SK-N-SH (cell line): ENCODE results near the gene GRIK1. TPM values are rescaled to one million over a fixed set of nuclear protein-coding genes. Genes with fewer than 3 reads are reported as not detected.

Source experiments
- CTCF ChIA-PET: fragments of 300-600, 350-600 bp; formaldehyde crosslinking; extraction: SDS; loops from one replicate; lab custom pipeline; 2021; lab: Yijun Ruan, JAX
- POLR2A ChIA-PET: fragments of 350-600 bp; sonication (Branson Sonifier 250); formaldehyde crosslinking; extraction: SDS; loops from one replicate; lab custom pipeline; 2020; ENCODE audit warnings: antibody characterized with exemption, inconsistent platforms; lab: Yijun Ruan, JAX
- DNase-seq: peaks from one replicate; pipeline ENCODE4 v3.0.0; 2012
- H2AFZ ChIP-seq: fragments of 200-600 bp; sonication (generic); 2 replicates; pipeline ENCODE4 v1.8.1; 2016; ENCODE audit warnings: antibody characterized with exemption, mild to moderate bottlenecking, low read depth
- H3F3A ChIP-seq: fragments of 200-600 bp; sonication (generic); replicated peaks from 2 replicates; pipeline ENCODE3; 2016; ENCODE audit warnings: antibody characterized with exemption, mild to moderate bottlenecking; ENCODE audit not compliant: insufficient read depth
- H3K27ac ChIP-seq, 2 experiments: fragments of 200-500 bp in 1 of 2; fragments of 200-600 bp in 1 of 2; sonication (Bioruptor generic) in 1 of 2; sonication (generic), shearing (Covaris generic) in 1 of 2; 2 replicates each; pipeline versions ENCODE4 v1.5.1 to v1.6.1; 2014 to 2016; ENCODE audit warnings: low read depth in 2 of 2, inconsistent platforms in 1 of 2, low read length in 1 of 2, mild to moderate bottlenecking in 1 of 2, mixed read lengths in 1 of 2
- H3K27me3 ChIP-seq: fragments of 200-600 bp; sonication (generic), shearing (Covaris generic); 2 replicates; pipeline ENCODE4 v1.6.1; 2016; ENCODE audit warnings: mixed run types; ENCODE audit not compliant: insufficient read depth
- H3K36me3 ChIP-seq, 2 experiments: fragments of 200-500 bp in 1 of 2; fragments of 200-600 bp in 1 of 2; sonication (Bioruptor generic) in 1 of 2; sonication (generic) in 1 of 2; replicated peaks in 1 of 2; 2 replicates each; pipeline versions ENCODE3 to v1.5.1; 2014 to 2016; ENCODE audit warnings: low read length in 1 of 2, mild to moderate bottlenecking in 1 of 2; ENCODE audit not compliant: insufficient read depth in 2 of 2, control insufficient read depth in 1 of 2
- H3K4me1 ChIP-seq, 2 experiments: fragments of 200-500 bp in 1 of 2; fragments of 200-600 bp in 1 of 2; sonication (Bioruptor generic) in 1 of 2; sonication (generic), shearing (Covaris generic) in 1 of 2; 2 replicates each; pipeline versions ENCODE4 v1.5.1 to v1.6.1; 2014 to 2016; ENCODE audit warnings: low read depth in 1 of 2, low read length in 1 of 2, mixed run types in 1 of 2; ENCODE audit not compliant: insufficient read depth in 2 of 2, control insufficient read depth in 1 of 2
- H3K4me2 ChIP-seq: fragments of 200-600 bp; sonication (generic), shearing (Covaris generic); 2 replicates; pipeline ENCODE4 v1.6.1; 2017; ENCODE audit warnings: mixed run types
- H3K4me3 ChIP-seq, 2 experiments: fragments of 200-500 bp in 1 of 2; fragments of 200-600 bp in 1 of 2; sonication (Bioruptor generic) in 1 of 2; sonication (generic), shearing (Covaris generic) in 1 of 2; 2 replicates each; pipeline versions ENCODE4 v1.5.1 to v1.8.1; 2014 to 2016; ENCODE audit warnings: low read depth in 2 of 2, inconsistent platforms in 1 of 2, low read length in 1 of 2, mild to moderate bottlenecking in 1 of 2, mixed read lengths in 1 of 2, moderate library complexity in 1 of 2
- H3K79me2 ChIP-seq: fragments of 200-600 bp; sonication (generic); 2 replicates; pipeline ENCODE4 v1.8.1; 2017; ENCODE audit warnings: mild to moderate bottlenecking; ENCODE audit not compliant: insufficient read depth
- H3K9ac ChIP-seq: fragments of 200-600 bp; sonication (generic); 2 replicates; pipeline ENCODE4 v1.6.1; 2017; ENCODE audit warnings: mixed run types
- H3K9me2 ChIP-seq: fragments of 200-600 bp; sonication (generic); 2 replicates; pipeline ENCODE4 v1.6.1; 2017; ENCODE audit warnings: mixed run types
- H3K9me3 ChIP-seq: fragments of 200-600 bp; sonication (generic); 2 replicates; pipeline ENCODE4 v1.6.1; 2017; ENCODE audit warnings: mixed run types, mild to moderate bottlenecking, moderate library complexity
- H4K20me1 ChIP-seq: fragments of 200-600 bp; sonication (generic); 2 replicates; pipeline ENCODE4 v1.6.1; 2017; ENCODE audit warnings: mild to moderate bottlenecking, mixed run types; ENCODE audit not compliant: insufficient read depth
- CHD2 ChIP-seq: fragments of 150-350 bp; IDR thresholded peaks from 2 replicates; pipeline ENCODE4 v1.6.1; 2018; ENCODE audit warnings: low read length; ENCODE audit not compliant: partially characterized antibody
- EP300 ChIP-seq, 2 experiments: IDR thresholded peaks; 2 replicates each; pipeline versions ENCODE4 v1.4.0 to v1.6.1; 2012; ENCODE audit warnings: borderline replicate concordance in 1 of 2, low read depth in 1 of 2, low read length in 1 of 2
- EZH2phosphoT487 ChIP-seq: fragments of 200-600 bp; sonication (generic); IDR thresholded peaks from 2 replicates; pipeline ENCODE4 v1.6.1; 2017; ENCODE audit warnings: low read depth, mixed run types, mild to moderate bottlenecking, antibody characterized with exemption, moderate library complexity, borderline replicate concordance
- FOSL2 ChIP-seq: IDR thresholded peaks from 2 replicates; pipeline ENCODE4 v1.4.0; 2012; ENCODE audit warnings: low read depth, mild to moderate bottlenecking, moderate library complexity, borderline replicate concordance
- FOXM1 ChIP-seq: IDR thresholded peaks from 2 replicates; pipeline ENCODE4 v1.4.0; 2012; ENCODE audit warnings: low read depth, mild to moderate bottlenecking
- JUND ChIP-seq: IDR thresholded peaks from 2 replicates; pipeline ENCODE4 v1.4.0; 2012
- MEF2A ChIP-seq: IDR thresholded peaks from 2 replicates; pipeline ENCODE4 v1.4.0; 2012; ENCODE audit warnings: low read depth, borderline replicate concordance
- NFIC ChIP-seq: IDR thresholded peaks from 2 replicates; pipeline ENCODE4 v1.4.0; 2012; ENCODE audit warnings: borderline replicate concordance
- RCOR1 ChIP-seq: fragments of 150-350 bp; IDR thresholded peaks from 2 replicates; pipeline ENCODE4 v1.6.1; 2017; ENCODE audit warnings: antibody characterized with exemption, low read length
- RFX5 ChIP-seq: IDR thresholded peaks from 2 replicates; pipeline ENCODE4 v1.6.1; 2012; ENCODE audit warnings: mild to moderate bottlenecking, improper control_type of control experiment, low read length
- RXRA ChIP-seq: IDR thresholded peaks from 2 replicates; pipeline ENCODE4 v1.4.0; 2012; ENCODE audit warnings: low read depth, mild to moderate bottlenecking, borderline replicate concordance
- SMC3 ChIP-seq: IDR thresholded peaks from 2 replicates; pipeline ENCODE4 v1.6.1; 2012; ENCODE audit warnings: low read depth, low read length, improper control_type of control experiment
- YY1 ChIP-seq: IDR thresholded peaks from 2 replicates; pipeline ENCODE4 v1.4.0; 2012; ENCODE audit warnings: low read depth, mild to moderate bottlenecking
- WGBS: methylation state at CpG from one replicate; pipeline ENCODE4 v1.1.6; 2017; ENCODE audit warnings: low lambda C conversion rate; 5-methylcytosine and 5-hydroxymethylcytosine counted together
- polyA plus RNA-seq, 3 experiments: library from polyadenylated mRNA; depleted of rRNA; stranded (reverse); fragments of >200 nt; gene quantifications; 2 replicates each; pipeline ENCODE4 v1.2.3, GENCODE V29; 2012
- TF ChIP-seq, protein P1 (sequence below): fragments of 200-600 bp; sonication (generic); IDR thresholded peaks from 2 replicates; pipeline ENCODE4 v1.6.1; 2017; ENCODE audit warnings: antibody characterized with exemption, mild to moderate bottlenecking, moderate library complexity
- TF ChIP-seq, protein P2 (sequence below): IDR thresholded peaks from 2 replicates; pipeline ENCODE4 v1.4.0; 2012; ENCODE audit warnings: low read depth, borderline replicate concordance
- TF ChIP-seq, protein P3 (sequence below): IDR thresholded peaks from 2 replicates; pipeline ENCODE4 v1.6.1; 2012; ENCODE audit warnings: mild to moderate bottlenecking, low read depth, low read length, moderate library complexity
- TF ChIP-seq, protein P4 (sequence below): IDR thresholded peaks from 2 replicates; pipeline ENCODE4 v1.4.0; 2012; ENCODE audit warnings: low read depth, borderline replicate concordance
- TF ChIP-seq, protein P5 (sequence below): fragments of 150-350 bp; IDR thresholded peaks from 2 replicates; pipeline ENCODE4 v1.6.1; 2017; ENCODE audit warnings: antibody characterized with exemption, low read length, low read depth, borderline replicate concordance

Gene GRIK1
- polyA plus RNA-seq, 1 of the 3 experiments (the other 2 are of a cell fraction): not detected

DNA sequence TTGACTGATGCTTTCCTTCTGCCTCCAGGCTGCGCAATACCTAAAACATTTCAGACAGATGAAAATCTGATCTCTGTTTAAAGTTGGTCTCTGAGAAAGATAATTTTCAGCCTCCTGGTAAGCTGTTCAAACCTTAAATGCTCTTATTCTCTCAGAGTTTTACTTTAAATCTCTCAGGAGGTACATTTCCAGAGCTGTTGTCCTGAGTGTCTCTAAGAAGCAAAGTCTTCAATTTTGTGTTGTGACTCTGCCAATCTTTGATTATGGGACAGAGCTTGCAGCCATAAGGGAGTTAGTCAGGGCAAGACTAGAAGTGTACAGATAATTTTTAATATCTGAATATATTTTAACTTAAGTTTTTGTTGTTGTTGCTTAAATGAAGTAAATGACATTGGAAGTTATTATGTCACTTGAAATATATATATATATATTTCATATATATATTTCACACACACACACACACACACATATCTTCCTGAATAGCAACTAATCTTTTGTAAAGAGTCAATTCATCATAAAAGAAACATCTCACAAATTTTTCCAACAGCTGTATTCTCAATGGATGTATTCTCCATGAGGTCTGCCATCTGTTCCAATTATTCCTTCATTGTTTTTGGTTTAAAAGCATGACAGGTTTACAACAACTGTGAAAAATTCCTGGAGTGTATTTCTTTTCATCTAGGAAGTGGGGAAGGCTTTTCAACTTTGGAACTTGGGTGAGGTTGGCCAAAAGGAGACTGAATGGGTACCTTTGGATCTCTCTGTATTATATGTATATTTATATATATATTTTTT is 381.7 kb downstream of the GRIK1 start:
- H3K9ac ChIP-seq: no peak overlapping the region
- no peak overlapping the region for H3K4me2 ChIP-seq
- ChIA-PET CTCF (interaction anchor here (1.5 kb wide), 1 partner anchor 48 kb away, joined by 3 read pairs; no protein-coding TSS in a partner anchor), POLR2A (no interaction called here)
- TF ChIP-seq, protein P1, sequence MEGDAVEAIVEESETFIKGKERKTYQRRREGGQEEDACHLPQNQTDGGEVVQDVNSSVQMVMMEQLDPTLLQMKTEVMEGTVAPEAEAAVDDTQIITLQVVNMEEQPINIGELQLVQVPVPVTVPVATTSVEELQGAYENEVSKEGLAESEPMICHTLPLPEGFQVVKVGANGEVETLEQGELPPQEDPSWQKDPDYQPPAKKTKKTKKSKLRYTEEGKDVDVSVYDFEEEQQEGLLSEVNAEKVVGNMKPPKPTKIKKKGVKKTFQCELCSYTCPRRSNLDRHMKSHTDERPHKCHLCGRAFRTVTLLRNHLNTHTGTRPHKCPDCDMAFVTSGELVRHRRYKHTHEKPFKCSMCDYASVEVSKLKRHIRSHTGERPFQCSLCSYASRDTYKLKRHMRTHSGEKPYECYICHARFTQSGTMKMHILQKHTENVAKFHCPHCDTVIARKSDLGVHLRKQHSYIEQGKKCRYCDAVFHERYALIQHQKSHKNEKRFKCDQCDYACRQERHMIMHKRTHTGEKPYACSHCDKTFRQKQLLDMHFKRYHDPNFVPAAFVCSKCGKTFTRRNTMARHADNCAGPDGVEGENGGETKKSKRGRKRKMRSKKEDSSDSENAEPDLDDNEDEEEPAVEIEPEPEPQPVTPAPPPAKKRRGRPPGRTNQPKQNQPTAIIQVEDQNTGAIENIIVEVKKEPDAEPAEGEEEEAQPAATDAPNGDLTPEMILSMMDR: no peak
- TF ChIP-seq NFIC (no peak), RFX5 (no peak), FOSL2 (no peak), RCOR1 (no peak), RXRA (no peak), CHD2 (no peak), JUND (no peak), EP300 (IDR thresholded peaks at IDR 0.05; ENCODE audit: borderline replicate concordance in 1 of 2, low read depth in 1 of 2, low read length in 1 of 2) (no peak), EZH2phosphoT487 (no peak), YY1 (no peak)
- TF ChIP-seq, protein P2, sequence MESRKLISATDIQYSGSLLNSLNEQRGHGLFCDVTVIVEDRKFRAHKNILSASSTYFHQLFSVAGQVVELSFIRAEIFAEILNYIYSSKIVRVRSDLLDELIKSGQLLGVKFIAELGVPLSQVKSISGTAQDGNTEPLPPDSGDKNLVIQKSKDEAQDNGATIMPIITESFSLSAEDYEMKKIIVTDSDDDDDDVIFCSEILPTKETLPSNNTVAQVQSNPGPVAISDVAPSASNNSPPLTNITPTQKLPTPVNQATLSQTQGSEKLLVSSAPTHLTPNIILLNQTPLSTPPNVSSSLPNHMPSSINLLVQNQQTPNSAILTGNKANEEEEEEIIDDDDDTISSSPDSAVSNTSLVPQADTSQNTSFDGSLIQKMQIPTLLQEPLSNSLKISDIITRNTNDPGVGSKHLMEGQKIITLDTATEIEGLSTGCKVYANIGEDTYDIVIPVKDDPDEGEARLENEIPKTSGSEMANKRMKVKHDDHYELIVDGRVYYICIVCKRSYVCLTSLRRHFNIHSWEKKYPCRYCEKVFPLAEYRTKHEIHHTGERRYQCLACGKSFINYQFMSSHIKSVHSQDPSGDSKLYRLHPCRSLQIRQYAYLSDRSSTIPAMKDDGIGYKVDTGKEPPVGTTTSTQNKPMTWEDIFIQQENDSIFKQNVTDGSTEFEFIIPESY: no peak
- no peak overlapping the region for H3K4me3 ChIP-seq
- no peaks in the 10 kb centered on the region for H3K9me3 ChIP-seq
- DNase-seq: no peak
- 100% methylated on average over 1 of the region's 1 CpG for WGBS
- no peaks in the 10 kb centered on the region for H3K4me1 ChIP-seq
- H3K27me3 ChIP-seq: no peaks in the 10 kb centered on the region
- H3F3A ChIP-seq: peaks cover 5% of the 10 kb centered on the region
- H3K27ac ChIP-seq: no peak overlapping the region
- H4K20me1 ChIP-seq: no peaks in the 10 kb centered on the region
- no peaks in the 10 kb centered on the region for H3K79me2 ChIP-seq
- peaks cover 0 to 2% of the 10 kb centered on the region in 2 experiments for H3K36me3 ChIP-seq
- H2AFZ ChIP-seq: no peak overlapping the region
- no peaks in the 10 kb centered on the region for H3K9me2 ChIP-seq

DNA sequence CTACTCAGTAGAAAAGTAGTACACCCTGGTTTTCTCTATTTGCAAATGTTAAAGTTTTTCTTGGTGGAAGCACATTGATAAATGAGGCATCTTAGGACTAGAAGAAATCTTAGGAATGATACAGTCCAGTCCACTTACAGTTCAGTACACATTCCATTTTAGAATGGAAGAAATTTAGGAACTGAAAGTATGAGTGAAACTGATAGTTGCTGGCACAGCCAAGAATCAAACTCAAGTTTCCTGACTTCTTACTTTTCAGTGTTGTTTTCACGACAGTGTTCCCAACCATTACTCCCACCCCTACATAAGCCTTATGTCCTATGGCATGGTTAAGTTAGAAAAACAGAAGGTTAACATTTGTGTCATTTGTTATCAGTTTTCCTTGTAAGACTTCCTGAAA is 382.6 kb downstream of the GRIK1 start:
- ChIA-PET POLR2A (no interaction called here), CTCF (no interaction called here)
- no peak for DNase-seq
- H3K4me3 ChIP-seq: no peak overlapping the region
- H3F3A ChIP-seq: peaks cover 5% of the 10 kb centered on the region
- H3K4me2 ChIP-seq: no peak overlapping the region
- no peaks in the 10 kb centered on the region for H3K9me2 ChIP-seq
- no peaks in the 10 kb centered on the region for H3K9me3 ChIP-seq
- H4K20me1 ChIP-seq: no peaks in the 10 kb centered on the region
- no peak overlapping the region for H3K9ac ChIP-seq
- H3K36me3 ChIP-seq: no peaks in the 10 kb centered on the region
- no peaks in the 10 kb centered on the region for H3K4me1 ChIP-seq
- 67% methylated on average over 1 of the region's 1 CpG for WGBS
- H3K79me2 ChIP-seq: no peaks in the 10 kb centered on the region
- no peak overlapping the region for H3K27ac ChIP-seq
- no peaks in the 10 kb centered on the region for H3K27me3 ChIP-seq
- no peak overlapping the region for H2AFZ ChIP-seq
- TF ChIP-seq JUND: no peak
- TF ChIP-seq FOXM1: no peak
- TF ChIP-seq SMC3: no peak
- TF ChIP-seq, protein P3, sequence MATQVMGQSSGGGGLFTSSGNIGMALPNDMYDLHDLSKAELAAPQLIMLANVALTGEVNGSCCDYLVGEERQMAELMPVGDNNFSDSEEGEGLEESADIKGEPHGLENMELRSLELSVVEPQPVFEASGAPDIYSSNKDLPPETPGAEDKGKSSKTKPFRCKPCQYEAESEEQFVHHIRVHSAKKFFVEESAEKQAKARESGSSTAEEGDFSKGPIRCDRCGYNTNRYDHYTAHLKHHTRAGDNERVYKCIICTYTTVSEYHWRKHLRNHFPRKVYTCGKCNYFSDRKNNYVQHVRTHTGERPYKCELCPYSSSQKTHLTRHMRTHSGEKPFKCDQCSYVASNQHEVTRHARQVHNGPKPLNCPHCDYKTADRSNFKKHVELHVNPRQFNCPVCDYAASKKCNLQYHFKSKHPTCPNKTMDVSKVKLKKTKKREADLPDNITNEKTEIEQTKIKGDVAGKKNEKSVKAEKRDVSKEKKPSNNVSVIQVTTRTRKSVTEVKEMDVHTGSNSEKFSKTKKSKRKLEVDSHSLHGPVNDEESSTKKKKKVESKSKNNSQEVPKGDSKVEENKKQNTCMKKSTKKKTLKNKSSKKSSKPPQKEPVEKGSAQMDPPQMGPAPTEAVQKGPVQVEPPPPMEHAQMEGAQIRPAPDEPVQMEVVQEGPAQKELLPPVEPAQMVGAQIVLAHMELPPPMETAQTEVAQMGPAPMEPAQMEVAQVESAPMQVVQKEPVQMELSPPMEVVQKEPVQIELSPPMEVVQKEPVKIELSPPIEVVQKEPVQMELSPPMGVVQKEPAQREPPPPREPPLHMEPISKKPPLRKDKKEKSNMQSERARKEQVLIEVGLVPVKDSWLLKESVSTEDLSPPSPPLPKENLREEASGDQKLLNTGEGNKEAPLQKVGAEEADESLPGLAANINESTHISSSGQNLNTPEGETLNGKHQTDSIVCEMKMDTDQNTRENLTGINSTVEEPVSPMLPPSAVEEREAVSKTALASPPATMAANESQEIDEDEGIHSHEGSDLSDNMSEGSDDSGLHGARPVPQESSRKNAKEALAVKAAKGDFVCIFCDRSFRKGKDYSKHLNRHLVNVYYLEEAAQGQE: no peak
- TF ChIP-seq, protein P4, sequence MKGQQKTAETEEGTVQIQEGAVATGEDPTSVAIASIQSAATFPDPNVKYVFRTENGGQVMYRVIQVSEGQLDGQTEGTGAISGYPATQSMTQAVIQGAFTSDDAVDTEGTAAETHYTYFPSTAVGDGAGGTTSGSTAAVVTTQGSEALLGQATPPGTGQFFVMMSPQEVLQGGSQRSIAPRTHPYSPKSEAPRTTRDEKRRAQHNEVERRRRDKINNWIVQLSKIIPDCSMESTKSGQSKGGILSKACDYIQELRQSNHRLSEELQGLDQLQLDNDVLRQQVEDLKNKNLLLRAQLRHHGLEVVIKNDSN: no peak
- no peak for TF ChIP-seq MEF2A
- no peak for TF ChIP-seq FOSL2
- TF ChIP-seq CHD2: no peak
- TF ChIP-seq, protein P5, sequence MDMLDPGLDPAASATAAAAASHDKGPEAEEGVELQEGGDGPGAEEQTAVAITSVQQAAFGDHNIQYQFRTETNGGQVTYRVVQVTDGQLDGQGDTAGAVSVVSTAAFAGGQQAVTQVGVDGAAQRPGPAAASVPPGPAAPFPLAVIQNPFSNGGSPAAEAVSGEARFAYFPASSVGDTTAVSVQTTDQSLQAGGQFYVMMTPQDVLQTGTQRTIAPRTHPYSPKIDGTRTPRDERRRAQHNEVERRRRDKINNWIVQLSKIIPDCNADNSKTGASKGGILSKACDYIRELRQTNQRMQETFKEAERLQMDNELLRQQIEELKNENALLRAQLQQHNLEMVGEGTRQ: no peak
